ENCODE data around the gene CHRNA3.

CHRNA3 gene

DNA sequence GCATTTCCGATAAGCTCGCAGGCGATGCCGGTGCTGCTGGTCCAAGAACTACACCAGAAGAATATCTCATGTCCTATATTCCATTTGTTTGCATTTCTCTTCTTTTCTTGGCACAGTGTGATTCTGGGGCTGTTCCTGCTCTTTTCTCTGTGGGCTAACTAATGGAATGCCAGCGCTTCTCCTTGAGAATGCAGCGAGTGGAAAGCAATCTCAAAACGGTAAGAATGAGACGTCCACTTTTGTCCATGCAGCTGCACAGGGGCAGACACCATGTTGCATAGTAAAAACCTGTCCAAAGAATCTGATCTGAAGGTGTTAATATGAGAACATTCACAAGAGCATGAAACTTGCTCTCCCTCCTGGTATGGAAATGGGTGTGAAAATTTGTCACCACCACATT is 6.6 kb upstream of the CHRNA3 start:
- Histone ChIP-seq H3K9ac (ENCODE audit: low read length) (no peak overlapping the region), H4K20me1 (ENCODE audit: low read depth, low read length) (no peaks in the 10 kb centered on the region), H3K36me3 (ENCODE audit: low read length) (no peaks in the 10 kb centered on the region), H3K27ac (ENCODE audit: low read depth, low read length) (no peak overlapping the region), H3K9me2 (replicated peaks; ENCODE audit: insufficient read depth, low read length) (no peaks in the 10 kb centered on the region), H3K79me2 (ENCODE audit: insufficient read depth, low read length) (no peaks in the 10 kb centered on the region), H2AFZ (ENCODE audit: low read depth, low read length, severe bottlenecking) (no peak overlapping the region), H3K4me3 (ENCODE audit: insufficient read depth, low read length, poor library complexity, severe bottlenecking) (no peak overlapping the region), H3K27me3 (ENCODE audit: low read length) (no peaks in the 10 kb centered on the region), H3F3A (ENCODE audit: insufficient read depth) (no peaks in the 10 kb centered on the region), H3K9me3 (ENCODE audit: insufficient read depth, low read length) (no peaks in the 10 kb centered on the region), H3K4me2 (ENCODE audit: low read depth, low read length, poor library complexity, severe bottlenecking) (no peak overlapping the region)
- TF ChIP-seq, protein P1, sequence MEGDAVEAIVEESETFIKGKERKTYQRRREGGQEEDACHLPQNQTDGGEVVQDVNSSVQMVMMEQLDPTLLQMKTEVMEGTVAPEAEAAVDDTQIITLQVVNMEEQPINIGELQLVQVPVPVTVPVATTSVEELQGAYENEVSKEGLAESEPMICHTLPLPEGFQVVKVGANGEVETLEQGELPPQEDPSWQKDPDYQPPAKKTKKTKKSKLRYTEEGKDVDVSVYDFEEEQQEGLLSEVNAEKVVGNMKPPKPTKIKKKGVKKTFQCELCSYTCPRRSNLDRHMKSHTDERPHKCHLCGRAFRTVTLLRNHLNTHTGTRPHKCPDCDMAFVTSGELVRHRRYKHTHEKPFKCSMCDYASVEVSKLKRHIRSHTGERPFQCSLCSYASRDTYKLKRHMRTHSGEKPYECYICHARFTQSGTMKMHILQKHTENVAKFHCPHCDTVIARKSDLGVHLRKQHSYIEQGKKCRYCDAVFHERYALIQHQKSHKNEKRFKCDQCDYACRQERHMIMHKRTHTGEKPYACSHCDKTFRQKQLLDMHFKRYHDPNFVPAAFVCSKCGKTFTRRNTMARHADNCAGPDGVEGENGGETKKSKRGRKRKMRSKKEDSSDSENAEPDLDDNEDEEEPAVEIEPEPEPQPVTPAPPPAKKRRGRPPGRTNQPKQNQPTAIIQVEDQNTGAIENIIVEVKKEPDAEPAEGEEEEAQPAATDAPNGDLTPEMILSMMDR (IDR thresholded peaks at IDR 0.05; ENCODE audit: insufficient read depth, low read length, poor library complexity, severe bottlenecking), result no peak
- no peak for TF ChIP-seq EZH2phosphoT487 (conservative IDR thresholded peaks at IDR 0.05; ENCODE audit: low read length)

- Histone ChIP-seq H3K4me2 (ENCODE audit: low read depth, low read length, poor library complexity, severe bottlenecking) (no peak overlapping the region), H3K9me3 (ENCODE audit: insufficient read depth, low read length) (no peaks in the 10 kb centered on the region), H3K27ac (ENCODE audit: low read depth, low read length) (no peak overlapping the region), H3F3A (ENCODE audit: insufficient read depth) (no peaks in the 10 kb centered on the region), H3K4me3 (ENCODE audit: insufficient read depth, low read length, poor library complexity, severe bottlenecking) (no peak overlapping the region), H3K36me3 (ENCODE audit: low read length) (no peaks in the 10 kb centered on the region), H2AFZ (ENCODE audit: low read depth, low read length, severe bottlenecking) (no peak overlapping the region), H3K9me2 (replicated peaks; ENCODE audit: insufficient read depth, low read length) (no peaks in the 10 kb centered on the region), H3K9ac (ENCODE audit: low read length) (no peak overlapping the region), H4K20me1 (ENCODE audit: low read depth, low read length) (no peaks in the 10 kb centered on the region), H3K79me2 (ENCODE audit: insufficient read depth, low read length) (no peaks in the 10 kb centered on the region), H3K27me3 (ENCODE audit: low read length) (no peaks in the 10 kb centered on the region)
- no peak for TF ChIP-seq EZH2phosphoT487 (conservative IDR thresholded peaks at IDR 0.05; ENCODE audit: low read length)
- TF ChIP-seq, protein P1 (IDR thresholded peaks at IDR 0.05; ENCODE audit: insufficient read depth, low read length, poor library complexity, severe bottlenecking), result no peak
Observed at GRCh38 chr15:78626381-78626995, 5.7 kb upstream of the CHRNA3 start.

- no peaks in the 10 kb centered on the region for H3K9me2 ChIP-seq (replicated peaks; ENCODE audit: insufficient read depth, low read length)
- no peak overlapping the region for H3K4me3 ChIP-seq (ENCODE audit: insufficient read depth, low read length, poor library complexity, severe bottlenecking)
- no peak overlapping the region for H3K27ac ChIP-seq (ENCODE audit: low read depth, low read length)
- no peak overlapping the region for H3K4me2 ChIP-seq (ENCODE audit: low read depth, low read length, poor library complexity, severe bottlenecking)
- no peak overlapping the region for H3K9ac ChIP-seq (ENCODE audit: low read length)
- H3K79me2 ChIP-seq (ENCODE audit: insufficient read depth, low read length), result no peaks in the 10 kb centered on the region
- no peaks in the 10 kb centered on the region for H4K20me1 ChIP-seq (ENCODE audit: low read depth, low read length)
- no peak for TF ChIP-seq EZH2phosphoT487 (conservative IDR thresholded peaks at IDR 0.05; ENCODE audit: low read length)
- TF ChIP-seq, protein P1 (IDR thresholded peaks at IDR 0.05; ENCODE audit: insufficient read depth, low read length, poor library complexity, severe bottlenecking), result no peak
- H3K9me3 ChIP-seq (ENCODE audit: insufficient read depth, low read length), result no peaks in the 10 kb centered on the region
- no peaks in the 10 kb centered on the region for H3K27me3 ChIP-seq (ENCODE audit: low read length)
- H2AFZ ChIP-seq (ENCODE audit: low read depth, low read length, severe bottlenecking), result no peak overlapping the region
- H3F3A ChIP-seq (ENCODE audit: insufficient read depth), result no peaks in the 10 kb centered on the region
- H3K36me3 ChIP-seq (ENCODE audit: low read length), result no peaks in the 10 kb centered on the region
Observed at GRCh38 chr15:78625606-78626280, 4.9 kb upstream of the CHRNA3 start.
